Endothelial cell of umbilical vein (primary cell): Measurements from ENCODE around the gene RASGEF1C.

Source experiments
- EZH2 ChIP-seq: IDR thresholded peaks from 2 replicates; pipeline ENCODE4 v1.6.1; 2012; ENCODE audit warnings: borderline replicate concordance, low read depth, mild to moderate bottlenecking, moderate library complexity, low read length, inconsistent platforms; ENCODE audit not compliant: severe bottlenecking
- POLR2AphosphoS5 ChIP-seq: IDR thresholded peaks from 2 replicates; pipeline ENCODE4 v1.6.1; 2012; ENCODE audit warnings: low read depth, mild to moderate bottlenecking, control low read depth, low read length, moderate library complexity; ENCODE audit not compliant: insufficient read depth
- TF ChIP-seq, protein P1 (sequence below), 2 donors: IDR thresholded peaks; 1 replicate in 1 of 2; 2 replicates in 1 of 2; pipeline ENCODE4 v1.5.1; 2011; ENCODE audit warnings: low read length in 2 of 2, mild to moderate bottlenecking in 2 of 2, moderate library complexity in 2 of 2, control low read depth in 1 of 2, inconsistent platforms in 1 of 2, low read depth in 1 of 2; ENCODE audit not compliant: insufficient read depth in 1 of 2; ENCODE audit errors: extremely low read depth in 1 of 2
- TF ChIP-seq, protein P2 (sequence below): IDR thresholded peaks from 2 replicates; pipeline ENCODE4 v1.6.1; 2011; ENCODE audit not compliant: insufficient read depth, insufficient read length

- TF ChIP-seq, protein P1, sequence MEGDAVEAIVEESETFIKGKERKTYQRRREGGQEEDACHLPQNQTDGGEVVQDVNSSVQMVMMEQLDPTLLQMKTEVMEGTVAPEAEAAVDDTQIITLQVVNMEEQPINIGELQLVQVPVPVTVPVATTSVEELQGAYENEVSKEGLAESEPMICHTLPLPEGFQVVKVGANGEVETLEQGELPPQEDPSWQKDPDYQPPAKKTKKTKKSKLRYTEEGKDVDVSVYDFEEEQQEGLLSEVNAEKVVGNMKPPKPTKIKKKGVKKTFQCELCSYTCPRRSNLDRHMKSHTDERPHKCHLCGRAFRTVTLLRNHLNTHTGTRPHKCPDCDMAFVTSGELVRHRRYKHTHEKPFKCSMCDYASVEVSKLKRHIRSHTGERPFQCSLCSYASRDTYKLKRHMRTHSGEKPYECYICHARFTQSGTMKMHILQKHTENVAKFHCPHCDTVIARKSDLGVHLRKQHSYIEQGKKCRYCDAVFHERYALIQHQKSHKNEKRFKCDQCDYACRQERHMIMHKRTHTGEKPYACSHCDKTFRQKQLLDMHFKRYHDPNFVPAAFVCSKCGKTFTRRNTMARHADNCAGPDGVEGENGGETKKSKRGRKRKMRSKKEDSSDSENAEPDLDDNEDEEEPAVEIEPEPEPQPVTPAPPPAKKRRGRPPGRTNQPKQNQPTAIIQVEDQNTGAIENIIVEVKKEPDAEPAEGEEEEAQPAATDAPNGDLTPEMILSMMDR (IDR thresholded peaks at IDR 0.05; ENCODE audit: extremely low read depth in 1 of 2, insufficient read depth in 1 of 2, low read depth in 1 of 2, low read length in 2 of 2): no peak
- TF ChIP-seq POLR2AphosphoS5: no peak
- TF ChIP-seq, protein P2, sequence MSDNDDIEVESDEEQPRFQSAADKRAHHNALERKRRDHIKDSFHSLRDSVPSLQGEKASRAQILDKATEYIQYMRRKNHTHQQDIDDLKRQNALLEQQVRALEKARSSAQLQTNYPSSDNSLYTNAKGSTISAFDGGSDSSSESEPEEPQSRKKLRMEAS: no peak
- no peak for TF ChIP-seq EZH2
Observed at GRCh38 chr5:180112181-180112861, 96.7 kb downstream of the RASGEF1C start.
